ENCODE measurements around the gene TEX14. TPM values are rescaled to one million over a fixed set of nuclear protein-coding genes. Genes with fewer than 3 reads are reported as not detected.
"Not testable (repeated sequence)": the region's sequence is repeated elsewhere in the genome, so short reads cannot be mapped to it uniquely, and the experiment has no call there.

Gene TEX14
- total RNA-seq, 1 experiment from 2014 or later = not detected

DNA sequence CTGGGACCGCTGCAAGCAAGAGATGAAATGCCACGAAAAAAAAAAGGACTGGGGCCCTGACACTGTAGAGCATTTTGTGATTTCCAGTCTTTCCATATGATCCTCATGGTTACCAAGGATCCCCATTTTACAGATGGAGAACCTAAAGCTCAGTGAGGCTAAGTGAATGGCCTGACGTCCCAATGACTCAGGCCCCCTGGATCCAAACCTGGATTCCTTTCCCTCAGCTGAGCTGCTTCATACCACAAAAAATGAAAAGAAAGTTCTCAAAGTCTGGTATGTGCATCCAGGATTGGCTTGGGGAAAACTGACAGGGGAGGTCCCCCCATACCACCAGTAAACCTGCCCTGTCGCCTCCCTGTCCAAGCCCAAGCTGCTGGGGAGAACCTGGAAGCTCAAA is 80.5 kb downstream of the TEX14 start:
- DNase-seq (ENCODE audit: low spot score) = no peak

DNA sequence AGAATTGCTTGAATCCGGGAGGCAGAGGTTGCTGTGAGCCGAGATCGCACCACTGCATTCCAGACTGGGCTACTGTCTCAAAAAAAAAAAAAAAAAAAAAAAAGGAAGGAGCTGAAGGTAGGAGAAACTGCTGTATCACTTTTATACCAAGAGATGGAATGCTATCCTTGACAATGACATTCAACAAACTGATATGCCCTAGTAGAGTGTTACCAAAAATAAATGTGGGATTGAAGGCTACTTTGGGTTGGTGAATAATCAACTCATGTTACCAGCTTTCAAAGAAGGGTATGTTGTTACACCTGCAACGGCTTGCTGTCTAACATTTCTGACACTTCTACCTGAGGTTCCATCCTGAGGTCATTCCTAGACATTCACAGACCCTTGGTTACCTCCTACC is 84.9 kb downstream of the TEX14 start:
- no peak for DNase-seq (ENCODE audit: low spot score)

- no peak for DNase-seq (ENCODE audit: low spot score)
Observed at GRCh38 chr17:58605986-58606385, 85.9 kb downstream of the TEX14 start.

DNA sequence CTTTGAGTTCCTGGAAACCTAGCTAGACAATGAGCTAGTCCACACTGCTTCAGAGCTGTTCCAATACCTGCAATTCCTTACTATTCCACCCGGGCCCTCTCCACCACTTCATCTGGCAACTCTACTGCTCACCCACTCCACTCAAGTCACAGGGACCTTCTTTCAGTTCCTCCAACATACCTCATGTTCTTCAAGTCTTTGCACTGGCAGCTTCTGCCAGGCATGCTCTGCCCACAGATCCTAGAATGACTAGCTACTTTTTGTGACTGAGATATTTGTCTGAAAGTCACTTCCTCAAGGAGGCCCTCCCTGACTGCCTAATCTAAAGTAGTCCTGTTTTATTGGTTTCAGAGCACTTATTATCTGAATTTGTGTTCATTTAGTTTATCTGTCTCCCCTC is 86.4 kb downstream of the TEX14 start:
- DNase-seq (ENCODE audit: low spot score) = no peak

DNA sequence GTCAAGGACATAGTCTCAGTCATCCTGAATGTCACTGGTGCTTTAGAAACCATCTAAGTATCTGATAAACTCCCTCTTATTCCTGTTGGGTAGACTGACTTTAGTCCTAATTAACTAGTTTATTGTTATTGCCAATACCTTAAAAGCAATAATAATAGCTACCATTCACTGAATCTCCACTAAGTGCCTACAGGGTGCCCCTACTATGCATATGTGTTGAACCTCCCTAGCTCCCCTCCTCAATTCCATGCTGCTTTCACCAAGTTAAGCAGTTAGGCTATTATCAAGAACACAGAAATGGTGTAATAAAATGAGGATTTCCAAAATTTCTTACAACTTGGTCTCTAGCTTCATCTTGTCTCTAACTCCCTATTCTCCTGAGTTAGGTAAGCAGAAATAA is 89.9 kb downstream of the TEX14 start:
- no peak for DNase-seq (ENCODE audit: low spot score)

DNA sequence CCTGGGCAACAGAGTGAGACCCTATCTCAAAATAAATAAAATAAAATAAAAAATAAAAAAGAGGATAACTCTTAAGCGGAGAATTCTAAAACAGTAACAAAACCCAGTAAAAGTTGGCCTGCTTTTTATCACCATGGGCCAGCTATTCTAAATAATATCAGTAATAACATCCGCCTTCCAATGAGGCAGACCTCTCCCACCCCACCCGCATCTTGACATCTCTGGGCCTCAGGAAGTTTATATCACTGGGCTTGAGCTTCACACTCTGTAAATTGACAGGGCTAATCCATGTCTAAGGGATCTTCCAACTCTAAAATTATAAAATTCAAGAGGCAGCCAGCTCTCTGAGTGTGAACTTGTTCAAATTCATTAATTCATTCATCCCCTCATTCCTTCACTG is 94.5 kb downstream of the TEX14 start:
- DNase-seq (ENCODE audit: low spot score) = no peak

DNA sequence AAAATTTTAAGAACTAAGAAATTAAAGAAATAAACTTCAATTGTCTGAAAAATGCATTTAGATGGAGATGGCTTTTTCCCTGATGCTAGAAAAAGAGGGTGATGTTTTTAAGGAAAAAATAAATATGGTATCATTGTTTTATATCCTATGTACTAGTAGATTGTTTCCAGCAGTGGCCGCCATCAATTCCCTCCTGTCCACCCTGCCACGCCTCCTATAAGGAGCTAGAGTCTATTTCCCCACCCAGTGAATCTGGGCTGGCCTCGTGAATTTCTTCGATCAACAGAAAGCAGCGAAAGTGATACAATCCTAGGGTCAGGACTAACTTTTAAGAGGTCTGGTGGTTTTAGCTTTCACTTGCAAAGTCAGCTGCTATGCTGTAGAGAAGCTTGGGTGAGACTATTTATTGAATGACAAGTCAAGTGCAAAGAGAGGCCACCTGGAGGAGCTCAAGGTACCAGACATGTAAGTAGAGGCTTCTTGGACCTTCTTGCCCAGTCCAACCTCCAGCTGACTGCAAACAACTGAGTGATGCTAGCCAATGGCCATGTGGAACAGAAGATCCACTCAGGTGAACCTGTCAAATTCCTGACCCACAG is 96.6 kb downstream of the TEX14 start:
- peak; percentile 10 for DNase-seq (ENCODE audit: low spot score)

DNA sequence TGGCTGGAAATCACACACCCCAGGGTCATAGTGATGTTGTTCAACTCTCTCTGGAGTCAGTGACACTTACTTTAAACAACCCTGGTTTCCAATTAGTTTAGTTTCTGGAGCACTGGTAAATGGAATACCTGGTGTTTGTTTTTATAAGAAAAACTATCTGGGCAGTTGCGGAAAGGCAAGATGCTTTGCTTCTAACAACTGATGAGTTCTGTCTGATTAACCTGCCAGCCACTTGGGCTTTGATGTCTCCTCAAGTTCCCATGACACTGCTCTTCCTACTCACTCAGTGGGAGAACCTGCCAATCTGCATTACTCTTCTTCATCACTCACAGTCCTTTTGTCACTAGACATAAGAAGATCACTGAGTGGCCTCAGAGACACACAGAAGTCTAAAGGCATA is 98.7 kb downstream of the TEX14 start:
- no peak for DNase-seq (ENCODE audit: low spot score)

DNA sequence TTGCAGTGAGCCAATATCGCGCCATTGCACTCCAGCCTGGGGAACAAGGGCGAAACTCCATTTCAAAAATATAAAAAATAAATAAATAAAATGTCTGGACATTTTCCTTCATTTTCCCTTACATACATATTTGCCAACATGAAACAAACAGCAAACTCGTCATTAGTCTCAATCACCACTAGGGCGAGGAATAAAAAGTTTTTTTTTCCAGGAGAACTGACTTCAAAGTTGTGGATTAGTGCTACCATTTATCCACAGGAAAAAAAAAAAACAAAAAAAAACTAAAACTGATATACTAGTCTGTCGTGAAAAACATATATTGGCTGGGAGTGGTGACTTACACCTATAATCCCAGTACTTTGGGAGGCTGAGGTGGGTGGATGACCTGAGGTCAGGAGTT is 100.4 kb downstream of the TEX14 start:
- DNase-seq (ENCODE audit: low spot score) = no peak

DNA sequence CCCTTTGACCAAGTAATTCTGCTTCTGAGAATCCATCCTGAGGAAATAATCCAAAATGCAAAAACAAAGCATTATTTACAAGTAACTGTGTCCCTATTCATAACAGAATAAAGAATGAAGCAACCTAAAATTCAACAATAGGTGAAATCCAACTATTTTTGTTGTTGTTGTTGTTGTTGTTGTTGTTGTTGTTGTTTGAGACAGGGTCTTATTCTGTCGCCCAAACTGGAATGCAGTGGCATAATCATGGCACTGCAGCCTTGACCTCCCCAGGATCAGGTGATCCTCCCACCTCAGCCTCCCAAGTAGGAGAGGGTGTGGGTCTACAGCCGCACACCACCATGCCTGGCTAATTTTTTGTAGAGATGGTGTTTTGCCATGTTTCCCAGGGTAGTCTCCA is 101.5 kb downstream of the TEX14 start:
- no peak for DNase-seq (ENCODE audit: low spot score)

DNA sequence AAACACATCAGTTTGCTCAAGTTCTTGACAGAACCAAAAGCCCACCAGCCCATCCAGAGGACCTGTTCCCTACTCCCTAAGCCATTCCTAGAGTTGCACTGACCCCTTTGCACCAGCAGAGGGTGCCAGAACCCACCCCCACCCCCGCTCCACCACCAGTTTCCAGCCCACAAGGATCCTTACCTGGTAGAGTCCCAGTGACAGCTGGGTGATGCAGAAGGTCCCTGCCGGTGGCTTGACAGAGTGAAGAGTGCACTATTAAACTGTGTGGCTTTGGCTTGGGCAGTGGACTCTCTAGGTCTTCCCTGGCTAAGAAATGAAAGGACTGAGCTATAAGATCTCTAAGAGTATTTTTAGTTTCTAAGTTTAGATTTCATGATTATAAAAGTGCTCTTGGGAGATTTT is 104.1 kb downstream of the TEX14 start:
- peak; percentile 80 for DNase-seq (ENCODE audit: low spot score)

- no peak for DNase-seq (ENCODE audit: low spot score)
Observed at GRCh38 chr17:58586009-58586644, 105.7 kb downstream of the TEX14 start.

DNA sequence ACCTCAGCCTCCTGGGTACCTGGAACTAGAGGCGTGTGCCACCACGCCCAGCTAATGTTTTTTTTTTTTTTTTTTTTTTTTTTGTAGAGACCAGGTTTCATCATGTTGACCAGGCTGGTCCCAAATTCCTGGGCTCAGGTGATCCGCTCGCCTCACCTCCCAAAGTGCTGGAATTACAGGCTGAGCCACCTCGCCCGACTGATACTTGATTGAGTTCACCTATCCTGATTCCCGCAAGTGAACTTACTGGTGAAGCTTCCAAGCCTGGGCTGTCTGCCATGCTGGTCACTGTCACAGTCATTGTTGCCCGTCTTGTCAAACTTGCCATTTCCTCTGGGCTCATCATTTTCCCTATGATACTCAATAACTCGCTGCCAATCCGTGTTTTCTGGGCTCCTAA is 106.3 kb downstream of the TEX14 start:
- no peak for DNase-seq (ENCODE audit: low spot score)

DNA sequence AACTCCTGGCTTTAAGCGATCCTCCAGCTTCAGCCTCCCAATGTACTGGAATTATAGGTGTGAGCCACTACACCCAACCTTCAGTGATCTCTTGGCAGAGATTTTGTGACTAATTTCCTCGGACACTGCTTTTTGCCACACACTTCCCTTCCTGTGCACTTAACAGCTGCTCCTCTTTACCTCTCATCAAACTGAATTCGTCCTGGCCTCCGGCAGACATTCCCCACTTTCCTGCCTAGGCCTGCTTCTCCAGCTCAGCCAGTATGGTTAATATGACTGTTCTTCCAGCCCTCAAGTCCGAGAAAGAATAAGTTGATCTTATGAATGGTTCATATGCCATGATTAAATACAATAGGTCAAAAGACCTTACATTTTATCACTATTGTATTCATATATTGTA is 108.4 kb downstream of the TEX14 start:
- no peak for DNase-seq (ENCODE audit: low spot score)

DNA sequence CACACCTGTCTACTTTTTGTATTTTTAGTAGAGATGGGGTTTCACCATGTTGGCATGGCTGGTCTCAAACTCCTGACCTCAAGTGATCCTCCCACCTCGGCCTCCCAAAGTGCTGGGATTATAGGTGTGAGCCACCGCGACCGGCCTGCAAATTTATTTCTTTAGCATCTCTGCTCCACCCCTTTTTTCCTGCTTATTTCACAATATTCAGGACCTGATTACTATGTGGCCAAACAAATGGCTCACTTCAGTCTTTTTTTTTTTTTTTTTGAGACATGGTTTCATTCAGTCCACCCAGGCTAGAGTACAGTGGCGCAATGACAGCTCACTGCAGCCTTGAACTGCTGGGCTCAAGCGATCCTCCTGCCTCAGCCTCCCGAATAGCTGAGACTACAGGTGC is 109.1 kb downstream of the TEX14 start:
- not testable (repeated sequence) for DNase-seq (ENCODE audit: low spot score)

DNA sequence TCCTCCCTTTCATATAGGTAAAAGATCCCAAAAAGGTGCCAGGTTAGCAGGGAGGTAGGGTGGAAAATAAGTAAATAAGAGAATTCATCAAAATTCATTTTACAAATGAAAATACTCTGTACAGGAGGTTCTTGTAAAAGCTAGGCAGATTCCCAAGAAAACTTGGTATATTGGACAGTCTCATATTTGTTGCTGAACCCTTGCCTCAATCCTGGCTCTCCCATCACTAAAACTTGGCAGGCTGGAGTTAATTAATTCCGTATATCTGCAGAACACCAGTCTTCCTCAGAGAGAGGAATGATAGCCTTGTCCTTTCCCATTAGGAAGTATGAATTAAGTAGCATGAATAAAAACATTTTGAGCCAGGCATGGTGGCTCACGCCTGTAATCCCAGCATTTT is 111.2 kb downstream of the TEX14 start:
- DNase-seq (ENCODE audit: low spot score) = no peak

- DNase-seq (ENCODE audit: low spot score) = peak; percentile 61
Observed at GRCh38 chr17:58577696-58578095, 114.1 kb downstream of the TEX14 start.

- DNase-seq (ENCODE audit: low spot score) = no peak
Observed at GRCh38 chr17:58576679-58577367, 115.0 kb downstream of the TEX14 start.

DNA sequence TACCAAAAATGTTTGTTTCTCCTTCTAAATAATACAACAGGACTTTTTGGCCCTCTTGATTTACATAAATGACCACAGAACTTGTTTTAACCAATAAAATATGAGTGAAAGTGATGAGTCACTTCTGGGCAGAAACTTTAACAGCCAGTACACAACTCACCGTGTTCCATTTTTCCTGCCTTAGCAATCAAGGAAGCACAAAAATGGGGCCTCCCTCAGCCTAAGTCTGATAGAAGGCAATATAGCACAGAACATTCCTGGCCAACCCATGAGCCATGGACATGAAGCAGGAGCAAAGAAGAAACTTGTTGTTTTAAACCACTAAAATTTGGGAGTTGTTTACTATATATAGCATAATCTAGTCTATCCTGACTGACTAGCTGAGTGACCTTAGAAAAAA is 116.3 kb downstream of the TEX14 start:
- DNase-seq (ENCODE audit: low spot score) = no peak

GRCh38 chr17:58574025-58574424 is 117.8 kb downstream of the TEX14 start:
- no peak for DNase-seq (ENCODE audit: low spot score)

DNA sequence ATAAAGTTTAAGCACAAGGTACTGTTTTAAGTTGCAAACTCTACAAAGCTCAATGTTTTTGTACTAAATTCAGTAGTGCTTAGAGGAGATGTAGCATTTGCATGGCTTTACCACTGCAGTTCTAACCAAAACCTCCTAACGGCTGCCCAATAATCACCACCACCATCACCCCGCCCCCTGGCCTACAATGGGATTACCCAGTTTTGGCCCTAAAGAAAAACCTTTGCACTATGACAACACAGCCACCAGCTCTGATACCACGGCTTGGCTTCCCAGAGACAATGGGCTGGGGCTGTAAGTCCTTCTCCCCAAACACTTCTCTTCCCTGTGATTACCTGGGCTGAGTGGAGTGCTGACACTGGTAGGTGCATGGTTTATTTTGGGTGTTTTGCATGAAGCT is 119.0 kb downstream of the TEX14 start:
- no peak for DNase-seq (ENCODE audit: low spot score)

DNA sequence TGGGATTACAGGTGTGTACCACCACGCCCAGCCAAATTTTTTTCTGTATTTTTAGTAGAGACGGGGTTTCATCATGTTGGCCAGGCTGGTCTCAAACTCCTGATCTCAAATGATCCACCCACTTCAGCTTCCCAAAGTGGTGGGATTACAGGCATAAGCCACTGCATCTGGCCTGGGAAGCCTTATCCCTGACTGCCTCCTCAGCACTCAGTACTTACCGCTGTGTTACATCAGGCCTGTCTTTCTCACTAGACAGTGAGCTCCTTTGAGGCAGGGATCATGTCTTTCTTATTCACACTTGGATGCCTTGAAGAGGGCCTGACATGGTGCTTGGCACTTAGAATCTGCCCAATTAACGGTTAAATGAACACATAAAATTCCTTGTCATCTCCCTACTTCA is 121.1 kb downstream of the TEX14 start:
- DNase-seq (ENCODE audit: low spot score) = no peak

GRCh38 chr17:58569196-58569595 is 122.6 kb downstream of the TEX14 start:
- no peak for DNase-seq (ENCODE audit: low spot score)
